ENCODE measurements around the gene CHD6. TPM values are rescaled to one million over a fixed set of nuclear protein-coding genes. Genes with fewer than 3 reads are reported as not detected.
A peak's percentile ranks its signal among the peaks of the same experiment; 100 is the strongest.

CHD6 gene
- total and polyA plus RNA-seq, 11 donors = 6.5 to 52.8 (median 38.9) TPM

GRCh38 chr20:41499961-41500725 lies 118.0 kb downstream of the CHD6 start:
- WGBS, 4 donors = 71 to 75% (median 74%) methylated on average over 4 of the region's 4 CpGs
- intact Hi-C loops (cut with DNase I) = loop anchor here in 3 of 10 donors (10.0 kb wide), 3 partner anchors 115 to 195 kb away; partner anchors contain the start of gene CHD6 (in 1 of the 3)

DNA sequence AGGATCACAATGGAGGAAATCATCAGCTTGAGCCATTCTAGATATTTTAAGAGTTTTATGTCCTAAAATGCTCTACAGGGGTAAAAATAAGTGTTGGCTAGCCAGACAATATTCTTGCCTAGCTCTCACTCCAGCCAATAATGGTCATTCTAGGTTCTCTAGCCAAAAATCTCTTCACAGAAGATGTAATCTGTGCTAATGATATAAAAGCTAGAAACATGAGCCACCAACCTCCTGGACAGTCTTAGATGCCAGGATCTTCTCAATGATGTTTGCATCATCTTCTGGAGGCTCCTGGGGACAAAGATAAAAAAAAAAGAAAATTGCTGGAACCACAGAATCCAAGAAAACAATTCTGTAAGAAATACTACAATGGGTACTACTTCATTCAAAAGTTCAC lies 119.1 kb downstream of the CHD6 start:
- Histone ChIP-seq H3K9me3 (no peaks in the 10 kb centered on the region), H3K27ac (no peak overlapping the region), H3K27me3 (no peaks in the 10 kb centered on the region), H3K36me3 (peaks cover 3 to 50% (median 35%) of the 10 kb centered on the region in 9 donors), H3K4me3 (no peak overlapping the region), H3K4me1 (peaks cover 0 to 13% (median 3%) of the 10 kb centered on the region in 12 donors)
- intact Hi-C loops (cut with DNase I) = no loop called here
- no peak for ATAC-seq
- DNase-seq = no peak
- no peak for TF ChIP-seq POLR2A (IDR thresholded peaks at IDR 0.05)
- TF ChIP-seq CTCF (IDR thresholded peaks at IDR 0.05) = no peak

More at GRCh38 chr20:41499961-41500725, 118.0 kb downstream of the CHD6 start:
- ATAC-seq (peak in 1 of 4 donors; percentile 36), DNase-seq (no peak)
- H3K4me1 ChIP-seq = peaks cover 0 to 13% (median 3%) of the 10 kb centered on the region in 12 donors
- no peak overlapping the region for H3K27ac ChIP-seq
- H3K36me3 ChIP-seq = peaks cover 3 to 45% (median 34%) of the 10 kb centered on the region in 9 donors
- no peak overlapping the region for H3K4me3 ChIP-seq
- no peaks in the 10 kb centered on the region for H3K27me3 ChIP-seq
- TF ChIP-seq POLR2A (IDR thresholded peaks at IDR 0.05) = no peak
- no peak for TF ChIP-seq CTCF (IDR thresholded peaks at IDR 0.05)
- peaks cover 0 to 10% (median 0%) of the 10 kb centered on the region in 12 donors for H3K9me3 ChIP-seq

GRCh38 chr20:41497186-41497895 lies 120.8 kb downstream of the CHD6 start:
- H3K27ac ChIP-seq = no peak overlapping the region
- intact Hi-C loops (cut with DNase I) = no loop called here
- H3K27me3 ChIP-seq = no peaks in the 10 kb centered on the region
- TF ChIP-seq POLR2A (IDR thresholded peaks at IDR 0.05) = no peak
- no peaks in the 10 kb centered on the region for H3K9me3 ChIP-seq
- H3K36me3 ChIP-seq = peaks cover 3 to 61% (median 52%) of the 10 kb centered on the region in 9 donors
- H3K4me3 ChIP-seq = no peak overlapping the region
- no peak for ATAC-seq
- WGBS, 4 donors = 95 to 97% (median 97%) methylated on average over 9 of the region's 9 CpGs
- H3K4me1 ChIP-seq = peaks cover 0 to 13% (median 3%) of the 10 kb centered on the region in 12 donors
- no peak for DNase-seq

DNA sequence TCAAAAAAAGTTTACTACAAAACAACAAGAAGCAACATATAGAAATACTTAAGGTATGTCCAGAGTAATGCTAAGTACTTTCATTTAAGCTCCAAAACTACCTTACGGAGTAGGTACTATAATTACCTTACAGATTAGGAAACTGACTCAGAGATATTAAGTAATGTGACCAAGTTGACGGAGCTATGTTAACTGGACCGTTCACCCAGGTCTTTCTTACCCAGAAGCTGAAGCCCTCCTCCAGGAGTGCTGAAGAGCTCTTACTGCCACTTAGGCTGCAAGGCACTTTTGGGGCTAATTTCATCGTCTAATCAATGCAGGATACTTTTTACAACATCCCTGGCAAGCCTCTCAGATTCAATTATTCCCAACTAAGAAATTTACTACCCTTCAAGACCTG lies 123.7 kb downstream of the CHD6 start:
- Histone ChIP-seq H3K36me3 (peaks cover 3 to 90% (median 81%) of the 10 kb centered on the region in 9 donors), H3K27me3 (no peaks in the 10 kb centered on the region), H3K4me3 (no peak overlapping the region), H3K4me1 (no peaks in the 10 kb centered on the region), H3K9me3 (no peaks in the 10 kb centered on the region), H3K27ac (no peak overlapping the region)
- no peak for TF ChIP-seq POLR2A (IDR thresholded peaks at IDR 0.05)
- no peak for TF ChIP-seq CTCF (IDR thresholded peaks at IDR 0.05)
- no peak for DNase-seq
- intact Hi-C loops (cut with DNase I) = no loop called here
- 74 to 80% (median 75%) methylated on average over 4 of the region's 4 CpGs for WGBS, 4 donors
- no peak for ATAC-seq

Measured in heart left ventricle (tissue), 16 donors.